RWPE1 (cell line): ENCODE measurements around the gene MUC3A.

Experiments
- CTCF ChIA-PET: fragments of 350-600 bp; sonication (Branson Sonifier 250); formaldehyde crosslinking; extraction: SDS; loops from one replicate; lab custom pipeline; 2021; lab: Yijun Ruan, JAX
- POLR2A ChIA-PET: fragments of 400-600 bp; formaldehyde crosslinking; extraction: SDS; loops from one replicate; lab custom pipeline; 2020; ENCODE audit warnings: antibody characterized with exemption; ENCODE audit not compliant: low non-redundant PET; lab: Yijun Ruan, JAX
- DNase-seq: peaks from one replicate; pipeline ENCODE4 v3.0.0; 2012; ENCODE audit warnings: low spot score
- H3K27ac ChIP-seq: fragments of 450-650 bp; 2 replicates; pipeline ENCODE4 v1.5.1; 2017
- TF ChIP-seq, protein P1 (sequence below): fragments of 450-650 bp; conservative IDR thresholded peaks from 2 replicates; pipeline ENCODE4 v1.5.1; 2017; ENCODE audit warnings: low read depth, mild to moderate bottlenecking

The MUC3A gene

DNA sequence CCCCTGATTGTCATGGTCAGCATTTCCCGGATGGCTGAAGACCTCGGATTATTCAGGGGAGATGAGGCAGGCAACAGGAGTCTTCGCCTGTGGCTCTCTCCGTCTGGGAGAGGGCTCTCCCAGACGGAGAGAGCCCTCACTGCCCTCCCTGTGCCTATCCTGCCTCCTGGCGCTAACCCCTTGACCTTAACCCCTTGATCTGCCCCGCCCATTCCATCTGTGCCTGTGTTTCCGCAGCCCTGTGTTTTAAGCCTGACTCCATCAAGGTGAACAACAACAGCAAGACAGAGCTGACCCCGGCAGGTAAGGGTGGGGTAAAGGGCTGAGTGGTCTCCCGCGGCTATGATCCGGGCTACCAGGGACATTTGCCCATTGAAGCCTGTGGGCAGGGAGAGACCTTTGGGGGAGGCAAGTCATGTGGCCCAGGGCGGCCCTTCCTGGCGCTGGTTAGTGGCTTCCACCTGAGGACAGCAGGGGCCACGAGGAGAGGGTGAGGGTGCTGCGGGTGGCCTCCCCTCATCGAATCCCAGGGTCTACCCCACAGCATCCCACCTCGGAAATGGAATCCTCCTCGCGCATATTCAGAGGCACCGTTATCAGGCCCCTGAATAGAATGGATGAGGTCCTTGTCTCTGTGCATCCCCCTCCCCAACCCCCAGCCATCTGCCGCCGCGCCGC is 15.8 kb downstream of the MUC3A start:
- CTCF ChIA-PET: interaction anchor here (1.1 kb wide), 1 partner anchor 7 kb away, joined by 5 read pairs; no protein-coding TSS in a partner anchor
- no peak overlapping the region for H3K27ac ChIP-seq
- no peak for DNase-seq
- TF ChIP-seq, protein P1, sequence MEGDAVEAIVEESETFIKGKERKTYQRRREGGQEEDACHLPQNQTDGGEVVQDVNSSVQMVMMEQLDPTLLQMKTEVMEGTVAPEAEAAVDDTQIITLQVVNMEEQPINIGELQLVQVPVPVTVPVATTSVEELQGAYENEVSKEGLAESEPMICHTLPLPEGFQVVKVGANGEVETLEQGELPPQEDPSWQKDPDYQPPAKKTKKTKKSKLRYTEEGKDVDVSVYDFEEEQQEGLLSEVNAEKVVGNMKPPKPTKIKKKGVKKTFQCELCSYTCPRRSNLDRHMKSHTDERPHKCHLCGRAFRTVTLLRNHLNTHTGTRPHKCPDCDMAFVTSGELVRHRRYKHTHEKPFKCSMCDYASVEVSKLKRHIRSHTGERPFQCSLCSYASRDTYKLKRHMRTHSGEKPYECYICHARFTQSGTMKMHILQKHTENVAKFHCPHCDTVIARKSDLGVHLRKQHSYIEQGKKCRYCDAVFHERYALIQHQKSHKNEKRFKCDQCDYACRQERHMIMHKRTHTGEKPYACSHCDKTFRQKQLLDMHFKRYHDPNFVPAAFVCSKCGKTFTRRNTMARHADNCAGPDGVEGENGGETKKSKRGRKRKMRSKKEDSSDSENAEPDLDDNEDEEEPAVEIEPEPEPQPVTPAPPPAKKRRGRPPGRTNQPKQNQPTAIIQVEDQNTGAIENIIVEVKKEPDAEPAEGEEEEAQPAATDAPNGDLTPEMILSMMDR: no peak
- POLR2A ChIA-PET: no interaction called here

DNA sequence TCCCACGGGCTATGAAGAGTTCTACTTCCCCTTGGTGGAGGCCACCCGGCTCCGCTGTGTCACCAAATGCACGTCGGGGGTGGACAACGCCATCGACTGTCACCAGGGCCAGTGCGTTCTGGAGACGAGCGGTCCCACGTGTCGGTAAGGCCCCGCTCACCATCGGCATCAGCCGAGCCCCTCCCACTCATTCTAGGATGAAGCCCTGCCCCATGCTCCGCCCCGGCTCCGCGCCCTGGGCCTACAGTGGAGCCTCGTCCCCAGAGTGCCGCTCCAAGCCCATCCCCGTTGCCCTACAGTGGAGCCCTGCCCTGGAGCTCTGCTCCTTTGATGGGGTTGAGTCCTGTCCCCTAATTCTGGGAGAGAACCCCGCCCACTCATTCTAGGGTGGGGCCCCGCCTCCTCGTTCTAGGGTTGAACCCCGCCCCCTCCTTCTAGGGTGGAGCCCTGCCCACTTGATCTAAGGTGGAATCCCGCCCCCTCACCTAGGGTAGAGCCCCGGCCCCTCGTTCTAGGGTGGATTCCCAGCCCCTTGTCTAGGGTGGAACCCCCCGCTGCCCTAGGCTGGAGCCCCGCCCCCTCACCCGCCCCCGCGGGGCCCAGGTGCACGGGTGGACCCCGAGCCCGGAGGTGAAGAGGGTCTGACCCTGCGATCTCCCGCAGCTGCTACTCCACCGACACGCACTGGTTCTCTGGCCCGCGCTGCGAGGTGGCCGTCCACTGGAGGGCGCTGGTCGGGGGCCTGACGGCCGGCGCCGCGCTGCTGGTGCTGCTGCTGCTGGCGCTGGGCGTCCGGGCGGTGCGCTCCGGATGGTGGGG is 16.6 kb downstream of the MUC3A start:
- POLR2A ChIA-PET: no interaction called here
- H3K27ac ChIP-seq: no peak overlapping the region
- peak; percentile 69 for DNase-seq
- TF ChIP-seq, protein P1: peak; percentile 85
- CTCF ChIA-PET: interaction anchor here (0.5 to 1.1 kb wide), 8 partner anchors 8 to 92 kb away, joined by 3 to 5 read pairs (median 4); no protein-coding TSS in a partner anchor

DNA sequence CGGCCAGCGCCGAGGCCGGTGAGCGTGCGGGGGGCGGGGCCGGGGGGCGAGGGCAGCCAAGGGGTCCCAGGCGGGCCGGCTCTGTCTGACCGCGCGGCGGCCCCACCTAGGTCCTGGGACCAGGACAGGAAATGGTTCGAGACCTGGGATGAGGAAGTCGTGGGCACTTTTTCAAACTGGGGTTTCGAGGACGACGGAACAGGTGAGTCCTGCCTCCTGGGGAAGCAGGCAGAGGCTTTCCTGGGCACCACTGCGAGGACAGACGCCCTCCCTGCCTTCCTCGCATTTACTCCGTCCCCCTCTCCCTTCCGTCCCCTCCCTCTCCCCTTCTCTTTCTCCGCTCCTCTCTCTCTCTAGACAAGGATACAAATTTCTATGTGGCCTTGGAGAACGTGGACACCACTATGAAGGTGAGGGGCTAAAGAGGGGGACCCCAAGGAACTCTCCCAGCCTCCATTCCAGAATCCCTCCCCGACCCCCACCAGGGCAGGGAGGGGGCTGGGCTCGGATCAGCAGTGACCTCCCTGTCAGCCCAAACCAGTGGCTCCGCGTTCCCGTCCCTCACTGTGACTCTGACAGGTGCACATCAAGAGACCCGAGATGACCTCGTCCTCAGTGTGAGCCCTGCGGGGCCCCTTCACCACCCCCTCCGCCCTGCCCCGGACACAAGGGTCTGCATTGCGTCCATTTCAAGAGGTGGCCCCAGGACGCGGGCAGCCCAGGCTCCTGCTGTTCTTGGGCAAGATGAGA is 17.4 kb downstream of the MUC3A start:
- no peak for DNase-seq
- ChIA-PET POLR2A (no interaction called here), CTCF (interaction anchor here (0.5 to 1.2 kb wide), 6 partner anchors 9 to 91 kb away, joined by 3 to 5 read pairs (median 3); no protein-coding TSS in a partner anchor)
- TF ChIP-seq, protein P1: peak; percentile 58; the same call in 1 of the 2 replicates
- no peak overlapping the region for H3K27ac ChIP-seq

DNA sequence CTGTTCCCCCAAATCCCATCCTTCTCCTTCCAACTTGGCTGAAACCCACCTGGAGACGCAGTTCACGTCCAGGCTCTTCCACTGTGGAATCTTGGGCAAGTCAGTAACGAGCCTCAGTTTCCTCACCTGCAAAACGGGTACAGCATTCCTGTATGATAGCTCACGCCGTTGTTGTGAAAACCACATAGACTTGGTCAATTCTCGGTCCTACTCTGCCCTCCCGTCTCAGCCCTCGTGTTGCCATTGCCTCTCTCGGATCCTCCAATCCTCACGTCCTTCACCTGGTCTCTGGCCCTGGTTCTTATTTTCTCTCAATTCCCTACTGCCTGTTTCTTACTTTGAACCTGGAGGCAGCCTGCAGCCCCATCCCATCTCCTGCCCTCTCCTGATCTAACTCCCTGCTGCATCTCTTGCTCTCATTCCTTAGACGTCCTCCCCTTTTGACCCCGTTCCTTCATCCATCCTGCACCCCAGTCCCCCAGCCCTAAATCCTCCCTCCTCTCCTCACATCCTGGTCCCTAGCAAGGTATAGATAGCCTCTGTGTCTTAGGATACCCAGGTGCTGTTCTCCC is 18.0 kb downstream of the MUC3A start:
- H3K27ac ChIP-seq: no peak overlapping the region
- ChIA-PET CTCF (interaction anchor here (0.5 to 1.2 kb wide), 4 partner anchors 10 to 1955 kb away, joined by 3 read pairs; partner anchors contain the start of gene SLC12A9), POLR2A (no interaction called here)
- no peak for DNase-seq
- TF ChIP-seq, protein P1: no peak

DNA sequence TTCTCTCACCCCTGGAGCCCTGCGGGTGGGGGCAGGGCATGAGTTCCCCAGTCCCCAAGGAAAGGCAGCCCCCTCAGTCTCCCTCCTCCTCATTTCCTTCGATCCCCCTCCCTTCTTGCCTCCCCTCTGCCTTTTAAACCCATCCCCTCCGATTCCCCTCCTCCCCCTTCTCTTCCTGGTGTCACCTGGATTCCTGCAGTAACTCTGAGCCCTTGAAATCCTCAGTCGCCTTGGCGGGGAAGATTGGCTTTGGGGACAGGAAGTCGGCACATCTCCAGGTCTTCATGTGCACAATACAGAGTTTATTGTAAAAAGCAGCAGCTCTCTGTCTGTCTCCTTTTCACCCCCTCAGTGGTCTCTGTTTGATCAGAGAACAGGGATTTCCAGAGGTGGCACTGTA is 18.7 kb downstream of the MUC3A start:
- ChIA-PET CTCF (interaction anchor here (0.5 to 1.2 kb wide), 3 partner anchors 73 to 1955 kb away, joined by 3 read pairs; partner anchors contain the start of gene SLC12A9), POLR2A (no interaction called here)
- TF ChIP-seq, protein P1: no peak
- no peak for DNase-seq
- no peak overlapping the region for H3K27ac ChIP-seq
